ES-I3 (cell line): ENCODE data around the gene CLCN6.

Source experiments
- H3K36me3 ChIP-seq: 2 replicates; pipeline ENCODE4 v1.6.1; 2013; ENCODE audit warnings: mild to moderate bottlenecking, low read length, control low read depth, moderate library complexity; ENCODE audit not compliant: insufficient read depth
- H3K4me1 ChIP-seq: 2 replicates; pipeline ENCODE4 v1.6.1; 2013; ENCODE audit warnings: mild to moderate bottlenecking, control low read depth, low read length; ENCODE audit not compliant: insufficient read depth
- H3K9ac ChIP-seq: 2 replicates; pipeline ENCODE4 v1.6.1; 2013; ENCODE audit warnings: low read depth, mild to moderate bottlenecking, low read length, moderate library complexity
- H3K9me3 ChIP-seq: 2 replicates; pipeline ENCODE4 v1.6.1; 2013; ENCODE audit warnings: mild to moderate bottlenecking, low read length, moderate library complexity; ENCODE audit not compliant: control insufficient read depth, insufficient read depth

The CLCN6 gene

DNA sequence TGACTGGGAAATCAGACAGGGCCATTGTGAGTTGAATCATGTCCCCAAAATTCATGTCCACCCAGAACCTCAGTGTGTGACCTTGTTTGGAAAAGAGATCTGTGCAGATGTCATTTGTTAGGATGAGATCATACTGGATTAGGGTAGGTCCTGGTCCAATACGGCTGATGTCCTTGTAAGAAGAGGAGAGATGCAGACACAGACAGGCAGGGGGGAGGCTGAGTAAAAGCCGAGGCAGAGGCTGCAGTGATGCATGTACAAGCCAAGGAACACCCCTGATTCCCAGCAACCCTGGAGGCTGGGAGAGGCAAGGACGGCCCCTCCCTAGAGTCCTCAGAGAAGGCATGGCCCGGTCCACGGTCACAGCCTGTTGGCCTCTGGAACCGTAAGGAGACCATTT, 68.6 kb downstream of the CLCN6 start:
- H3K9ac ChIP-seq, result no peak overlapping the region
- H3K36me3 ChIP-seq, result no peaks in the 10 kb centered on the region
- H3K9me3 ChIP-seq, result no peaks in the 10 kb centered on the region
- H3K4me1 ChIP-seq, result peaks cover 5% of the 10 kb centered on the region; the same call in 1 of the 2 replicates

DNA sequence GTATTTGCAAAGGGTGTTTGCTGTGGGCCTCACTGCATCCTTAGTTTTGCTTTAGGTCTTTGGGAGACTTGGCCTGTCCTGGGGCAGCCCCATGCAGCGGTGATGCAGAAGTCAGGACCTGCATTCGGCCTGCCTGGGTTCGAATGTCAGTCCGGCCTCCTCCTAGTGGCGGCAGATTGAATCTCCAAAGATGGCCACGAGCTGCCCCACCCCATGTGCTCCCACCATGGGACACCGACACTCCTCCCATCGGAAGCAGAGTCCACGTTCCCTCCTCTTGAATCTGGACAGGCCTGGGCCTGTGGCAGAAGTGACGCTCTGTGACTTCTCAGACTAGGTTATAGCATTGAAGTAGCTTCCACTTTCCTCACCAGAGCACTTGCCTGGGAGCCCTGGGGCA, 69.1 kb downstream of the CLCN6 start:
- Histone ChIP-seq H3K4me1 (peaks cover 5% of the 10 kb centered on the region; the same call in 1 of the 2 replicates), H3K9me3 (no peaks in the 10 kb centered on the region), H3K9ac (no peak overlapping the region), H3K36me3 (no peaks in the 10 kb centered on the region)

GRCh38 chr1:11877074-11877473, 71.1 kb downstream of the CLCN6 start:
- Histone ChIP-seq H3K36me3 (no peaks in the 10 kb centered on the region; the same call in 1 of the 2 replicates), H3K9me3 (no peaks in the 10 kb centered on the region), H3K9ac (no peak overlapping the region), H3K4me1 (peaks cover 5% of the 10 kb centered on the region; the same call in 1 of the 2 replicates)

DNA sequence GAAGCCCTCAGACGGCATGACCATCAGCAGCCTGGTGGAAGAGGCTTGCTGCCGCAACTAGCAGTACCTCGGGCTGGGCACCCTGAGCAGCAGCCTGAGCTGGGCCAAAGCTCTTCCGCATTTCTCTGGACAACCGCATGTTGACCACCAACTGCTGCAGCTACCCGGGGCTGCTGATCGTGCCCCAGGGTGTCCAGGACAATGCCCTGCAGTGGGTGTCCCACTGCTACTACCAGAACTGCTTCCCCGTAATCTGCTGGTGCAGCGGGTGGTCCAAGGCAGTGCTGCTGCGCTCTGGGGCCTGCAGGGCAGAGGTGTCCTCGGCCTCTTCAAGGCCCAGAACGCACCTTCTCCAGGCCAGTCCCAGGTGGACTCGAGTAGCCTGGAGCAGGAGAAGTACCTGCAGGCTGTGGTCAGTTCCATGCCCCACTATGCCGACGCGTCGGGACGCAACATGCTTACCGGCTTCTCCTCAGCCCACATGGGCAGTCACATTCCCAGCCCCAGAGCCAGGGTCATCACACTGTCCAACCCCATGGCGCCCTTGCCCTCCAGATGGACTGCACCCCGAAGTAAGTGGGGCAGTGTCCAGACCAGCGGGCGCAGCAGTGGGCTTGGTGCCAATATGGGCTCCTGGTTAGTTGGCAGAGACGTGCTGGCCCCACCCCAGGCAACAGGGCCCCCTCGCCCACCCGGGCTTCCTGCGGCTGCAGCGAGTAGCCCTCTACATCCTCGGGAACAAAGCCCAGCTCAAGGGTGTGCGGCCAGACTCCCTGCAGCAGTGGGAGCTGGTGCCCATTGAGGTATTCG, 72.3 kb downstream of the CLCN6 start:
- no peak overlapping the region for H3K9ac ChIP-seq
- H3K9me3 ChIP-seq, result no peaks in the 10 kb centered on the region
- no peaks in the 10 kb centered on the region; the same call in 1 of the 2 replicates for H3K36me3 ChIP-seq
- H3K4me1 ChIP-seq, result peaks cover 9% of the 10 kb centered on the region; the same call in 1 of the 2 replicates

DNA sequence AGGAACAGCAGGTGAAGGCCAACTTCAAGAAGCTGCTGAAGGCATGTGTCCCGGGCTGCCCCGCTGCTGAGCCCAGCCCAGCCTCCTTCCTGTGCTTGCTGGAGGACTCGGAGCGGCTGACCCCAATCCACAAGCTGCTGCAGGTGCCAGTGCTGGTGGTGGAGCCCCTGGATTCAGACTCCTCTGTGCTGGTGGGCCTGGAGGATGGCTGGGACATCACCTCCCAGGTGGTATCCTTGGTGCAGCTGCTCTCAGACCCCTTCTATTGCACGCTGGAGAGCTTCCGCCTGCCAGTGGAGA, 72.8 kb downstream of the CLCN6 start:
- H3K4me1 ChIP-seq, result peaks cover 8% of the 10 kb centered on the region; the same call in 1 of the 2 replicates
- H3K9ac ChIP-seq, result no peak overlapping the region
- H3K9me3 ChIP-seq, result no peaks in the 10 kb centered on the region
- H3K36me3 ChIP-seq, result no peaks in the 10 kb centered on the region; the same call in 1 of the 2 replicates

- H3K4me1 ChIP-seq, result peaks cover 8% of the 10 kb centered on the region; the same call in 1 of the 2 replicates
- H3K9ac ChIP-seq, result no peak overlapping the region
- H3K36me3 ChIP-seq, result no peaks in the 10 kb centered on the region; the same call in 1 of the 2 replicates
- H3K9me3 ChIP-seq, result no peaks in the 10 kb centered on the region
These were observed 73.6 kb downstream of the CLCN6 start for GRCh38 chr1:11879311-11880180.

DNA sequence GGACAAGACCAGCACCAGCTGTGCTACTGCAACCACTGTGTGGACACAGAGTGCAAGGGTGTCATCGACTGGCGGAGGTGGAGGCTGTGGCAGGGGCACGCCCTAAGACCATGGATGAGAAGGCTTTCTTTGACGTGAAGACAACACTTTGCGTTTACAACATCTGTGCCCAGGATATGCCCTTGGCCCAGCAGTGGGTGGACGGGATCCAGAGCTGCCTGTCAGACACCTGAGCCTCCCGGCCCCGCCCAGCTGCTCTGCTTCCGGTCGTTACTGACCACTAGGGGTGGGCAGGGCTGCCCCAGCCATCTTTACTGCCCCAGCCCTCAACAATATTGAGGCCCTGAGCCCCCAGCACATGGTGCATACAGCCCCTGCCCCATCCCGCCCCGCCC, 74.2 kb downstream of the CLCN6 start:
- Histone ChIP-seq H3K9ac (no peak overlapping the region), H3K36me3 (no peaks in the 10 kb centered on the region; the same call in 1 of the 2 replicates), H3K4me1 (peaks cover 8% of the 10 kb centered on the region; the same call in 1 of the 2 replicates), H3K9me3 (no peaks in the 10 kb centered on the region)

DNA sequence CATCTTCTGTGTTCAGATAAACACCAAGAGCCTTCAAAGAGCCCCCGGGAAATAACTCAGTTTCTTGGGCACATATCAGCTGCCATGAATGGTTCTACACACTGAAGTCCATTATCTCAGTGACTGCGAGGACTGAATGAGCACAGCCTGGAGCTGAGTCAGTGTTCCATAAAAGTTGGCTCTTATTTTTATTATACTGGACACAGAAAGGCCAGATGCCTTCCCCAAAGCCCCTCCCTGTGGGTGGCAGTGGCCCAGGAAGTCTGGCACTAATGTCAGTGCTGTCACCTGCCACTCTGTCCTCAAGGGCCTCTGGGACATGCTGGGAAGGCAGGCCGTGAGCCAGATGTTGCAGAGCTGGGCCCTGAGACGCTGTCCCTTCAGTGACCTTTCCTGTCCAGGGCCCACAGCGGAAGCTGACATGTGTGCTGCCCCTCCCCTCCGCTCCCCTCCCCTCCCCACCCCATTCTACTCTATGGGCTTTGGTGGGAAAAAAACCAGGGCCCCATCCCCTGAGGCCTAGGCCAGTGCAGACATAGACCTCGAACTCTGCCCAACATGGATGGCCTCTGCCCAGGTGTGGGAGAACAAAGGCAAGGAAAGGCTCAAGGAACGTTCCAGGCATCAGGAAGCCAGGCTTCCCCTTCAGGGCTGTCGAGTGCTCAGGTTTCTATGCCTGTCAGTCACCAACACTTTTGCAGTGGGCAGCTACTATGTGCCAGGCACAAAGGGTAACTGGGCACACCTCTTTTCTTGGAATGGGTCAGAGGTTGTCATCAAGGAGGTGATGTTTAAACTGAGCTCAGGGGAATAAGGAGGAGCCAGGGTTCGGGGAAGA, 75.1 kb downstream of the CLCN6 start:
- H3K4me1 ChIP-seq, result peaks cover 8% of the 10 kb centered on the region; the same call in 1 of the 2 replicates
- H3K9ac ChIP-seq, result no peak overlapping the region
- H3K36me3 ChIP-seq, result no peaks in the 10 kb centered on the region; the same call in 1 of the 2 replicates
- no peaks in the 10 kb centered on the region for H3K9me3 ChIP-seq

DNA sequence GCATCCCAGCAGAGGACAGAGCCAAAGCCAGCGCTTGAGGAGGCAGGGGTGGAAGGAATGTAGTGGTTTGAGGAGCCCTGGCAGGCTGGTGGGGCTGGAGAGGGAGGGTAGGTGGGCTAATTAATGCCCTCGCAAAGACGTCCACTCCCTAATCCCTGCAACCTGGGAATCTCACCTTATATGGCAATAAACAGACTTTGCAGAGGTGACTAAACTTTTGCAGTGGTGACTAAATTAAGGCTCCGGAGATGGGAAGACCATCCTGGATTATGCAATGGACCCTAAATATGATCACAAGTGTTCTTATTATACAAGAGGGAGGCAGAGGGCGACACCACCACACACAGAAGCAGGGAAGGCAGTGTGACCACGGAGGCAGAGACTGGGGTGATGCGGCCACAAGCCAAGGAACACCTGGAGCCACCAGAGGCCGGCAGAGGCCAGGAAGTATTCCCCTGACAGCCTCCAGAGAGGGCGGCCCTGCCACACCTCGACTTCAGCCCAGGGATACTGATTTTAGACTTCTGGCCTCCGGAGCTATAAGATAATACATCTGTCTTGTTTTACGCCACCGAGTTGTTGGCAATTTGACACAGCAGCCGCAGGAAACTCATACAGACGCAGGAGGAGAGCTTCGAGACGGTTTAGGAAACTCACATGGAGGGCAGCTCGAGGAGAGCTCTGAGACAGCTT, 75.9 kb downstream of the CLCN6 start:
- H3K4me1 ChIP-seq, result peaks cover 8% of the 10 kb centered on the region; the same call in 1 of the 2 replicates
- no peaks in the 10 kb centered on the region for H3K9me3 ChIP-seq
- H3K9ac ChIP-seq, result no peak overlapping the region
- no peaks in the 10 kb centered on the region; the same call in 1 of the 2 replicates for H3K36me3 ChIP-seq

GRCh38 chr1:11882814-11883538, 77.0 kb downstream of the CLCN6 start:
- no peaks in the 10 kb centered on the region for H3K9me3 ChIP-seq
- peaks cover 8% of the 10 kb centered on the region; the same call in 1 of the 2 replicates for H3K4me1 ChIP-seq
- no peak overlapping the region for H3K9ac ChIP-seq
- H3K36me3 ChIP-seq, result no peaks in the 10 kb centered on the region; the same call in 1 of the 2 replicates

GRCh38 chr1:11885916-11886315, 79.9 kb downstream of the CLCN6 start:
- no peaks in the 10 kb centered on the region; the same call in 1 of the 2 replicates for H3K36me3 ChIP-seq
- H3K9ac ChIP-seq, result no peak overlapping the region
- peaks cover 8% of the 10 kb centered on the region; the same call in 1 of the 2 replicates for H3K4me1 ChIP-seq
- no peaks in the 10 kb centered on the region for H3K9me3 ChIP-seq

DNA sequence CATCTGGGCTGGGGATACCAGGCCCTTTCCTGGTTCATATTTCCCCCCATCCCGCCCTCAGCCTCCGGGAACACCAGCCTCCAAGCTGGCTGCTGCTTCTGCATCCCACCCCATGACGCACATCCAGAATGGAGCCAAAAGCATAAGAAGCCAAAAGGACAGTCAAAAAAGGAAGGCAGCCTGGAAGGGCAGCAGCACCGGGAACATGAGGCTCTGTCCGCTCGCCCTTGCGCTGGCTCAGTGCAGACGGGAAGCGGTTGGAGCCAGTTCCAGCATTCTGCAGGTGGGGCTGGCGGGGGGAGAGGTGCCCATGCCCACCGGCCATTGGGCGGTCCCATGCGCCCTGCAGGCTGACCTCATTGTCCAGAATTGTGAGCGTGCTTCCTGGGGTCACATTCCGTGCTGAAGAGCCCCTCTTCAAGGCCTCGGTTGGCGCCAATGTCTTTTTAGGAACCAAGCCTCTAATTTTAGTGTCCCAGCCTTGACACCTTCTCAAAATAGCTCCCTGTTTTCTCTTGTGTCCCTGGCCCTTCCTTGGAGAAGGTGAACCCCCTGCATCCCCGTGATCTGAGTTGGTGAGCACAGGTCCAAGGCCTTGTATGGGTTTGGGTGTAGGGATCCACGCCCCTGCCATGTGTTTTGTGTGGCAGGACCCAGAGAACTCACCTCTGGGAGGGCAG, 81.1 kb downstream of the CLCN6 start:
- Histone ChIP-seq H3K9ac (no peak overlapping the region), H3K4me1 (peaks cover 8% of the 10 kb centered on the region; the same call in 1 of the 2 replicates), H3K36me3 (no peaks in the 10 kb centered on the region), H3K9me3 (no peaks in the 10 kb centered on the region)
